HG02852 (cell line): Measurements from ENCODE around the gene PBLD.
A peak's percentile ranks its signal among the peaks of the same experiment; 100 is the strongest.
"Not testable (repeated sequence)": the region's sequence is repeated elsewhere in the genome, so short reads cannot be mapped to it uniquely, and the experiment has no call there.

Experiments
- ATAC-seq: cut with Tn5 transposase; IDR thresholded peaks from one replicate; pipeline ENCODE4 v1.9.1; 2021; ENCODE audit warnings: mild to moderate bottlenecking, moderate library complexity; ENCODE audit not compliant: unreplicated experiment

PBLD gene

GRCh38 chr10:68284062-68285001, 48.4 kb downstream of the PBLD start:
- no peak for ATAC-seq

- no peak for ATAC-seq
Measured at GRCh38 chr10:68280758-68281157, 52.0 kb downstream of the PBLD start.

- not testable (repeated sequence) for ATAC-seq
Measured at GRCh38 chr10:68278906-68279753, 53.6 kb downstream of the PBLD start.

GRCh38 chr10:68277814-68278213, 54.9 kb downstream of the PBLD start:
- not testable (repeated sequence) for ATAC-seq

- no peak for ATAC-seq
Measured at GRCh38 chr10:68276224-68276623, 56.5 kb downstream of the PBLD start.

- no peak for ATAC-seq
Measured at GRCh38 chr10:68275600-68276126, 57.1 kb downstream of the PBLD start.

GRCh38 chr10:68272833-68273232, 59.9 kb downstream of the PBLD start:
- ATAC-seq = no peak

GRCh38 chr10:68271196-68271882, 61.4 kb downstream of the PBLD start:
- ATAC-seq = no peak

- no peak for ATAC-seq
Measured at GRCh38 chr10:68269562-68270290, 63.0 kb downstream of the PBLD start.

GRCh38 chr10:68261132-68261856, 71.4 kb downstream of the PBLD start:
- no peak for ATAC-seq

GRCh38 chr10:68253346-68253745, 79.4 kb downstream of the PBLD start:
- ATAC-seq = no peak

- ATAC-seq = peak; percentile 55
Measured at GRCh38 chr10:68251625-68252495, 80.9 kb downstream of the PBLD start.

GRCh38 chr10:68251151-68251550, 81.6 kb downstream of the PBLD start:
- ATAC-seq = no peak

GRCh38 chr10:68249297-68249696, 83.4 kb downstream of the PBLD start:
- no peak for ATAC-seq

GRCh38 chr10:68247931-68248330, 84.8 kb downstream of the PBLD start:
- ATAC-seq = no peak

GRCh38 chr10:68246397-68246796, 86.3 kb downstream of the PBLD start:
- ATAC-seq = not testable (repeated sequence)

GRCh38 chr10:68242051-68242450, 90.7 kb downstream of the PBLD start:
- no peak for ATAC-seq

GRCh38 chr10:68239596-68240150, 93.1 kb downstream of the PBLD start:
- ATAC-seq = no peak
